Thyroid gland (tissue), 4 donors: ENCODE measurements around the gene DAPK1.

Source experiments
- POLR2A ChIP-seq, 2 donors: fragments of 450-650 bp; IDR thresholded peaks; one replicate each; pipeline ENCODE4 v1.6.1; 2017; ENCODE audit warnings: antibody characterized with exemption in 2 of 2, mild to moderate bottlenecking in 2 of 2, moderate library complexity in 1 of 2
- TF ChIP-seq, protein P1 (sequence below), 6 experiments: fragments of 200-600 bp in 3 of 6; fragments of 450-650 bp in 3 of 6; sonication (generic) in 3 of 6; IDR thresholded peaks; one replicate each; pipeline ENCODE4 v1.5.1; 2016 to 2019; ENCODE audit warnings: antibody characterized with exemption in 6 of 6, mild to moderate bottlenecking in 2 of 6, inconsistent platforms in 1 of 6, moderate library complexity in 1 of 6

DNA sequence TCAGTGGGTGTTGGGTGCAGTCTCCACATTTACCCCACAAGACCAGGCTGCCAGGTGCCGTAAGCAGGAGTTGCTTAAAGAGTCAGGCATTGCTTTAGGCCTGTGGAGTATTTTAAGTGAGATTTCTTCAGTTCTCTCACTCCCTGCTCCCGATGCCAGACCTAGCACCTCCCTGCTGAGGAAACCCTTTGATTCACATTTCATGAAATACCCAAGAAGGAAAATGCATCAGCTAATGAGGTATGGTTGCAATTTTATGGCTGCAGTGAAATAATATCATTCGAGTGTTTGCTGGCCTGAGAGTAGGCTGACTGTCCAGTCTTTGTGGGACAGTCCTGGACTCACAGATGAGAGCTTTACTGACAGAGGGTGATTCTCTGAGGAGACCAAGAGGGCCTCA is 160.8 kb downstream of the DAPK1 start:
- TF ChIP-seq, protein P1, sequence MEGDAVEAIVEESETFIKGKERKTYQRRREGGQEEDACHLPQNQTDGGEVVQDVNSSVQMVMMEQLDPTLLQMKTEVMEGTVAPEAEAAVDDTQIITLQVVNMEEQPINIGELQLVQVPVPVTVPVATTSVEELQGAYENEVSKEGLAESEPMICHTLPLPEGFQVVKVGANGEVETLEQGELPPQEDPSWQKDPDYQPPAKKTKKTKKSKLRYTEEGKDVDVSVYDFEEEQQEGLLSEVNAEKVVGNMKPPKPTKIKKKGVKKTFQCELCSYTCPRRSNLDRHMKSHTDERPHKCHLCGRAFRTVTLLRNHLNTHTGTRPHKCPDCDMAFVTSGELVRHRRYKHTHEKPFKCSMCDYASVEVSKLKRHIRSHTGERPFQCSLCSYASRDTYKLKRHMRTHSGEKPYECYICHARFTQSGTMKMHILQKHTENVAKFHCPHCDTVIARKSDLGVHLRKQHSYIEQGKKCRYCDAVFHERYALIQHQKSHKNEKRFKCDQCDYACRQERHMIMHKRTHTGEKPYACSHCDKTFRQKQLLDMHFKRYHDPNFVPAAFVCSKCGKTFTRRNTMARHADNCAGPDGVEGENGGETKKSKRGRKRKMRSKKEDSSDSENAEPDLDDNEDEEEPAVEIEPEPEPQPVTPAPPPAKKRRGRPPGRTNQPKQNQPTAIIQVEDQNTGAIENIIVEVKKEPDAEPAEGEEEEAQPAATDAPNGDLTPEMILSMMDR (IDR thresholded peaks at IDR 0.05): no peak
- TF ChIP-seq POLR2A (IDR thresholded peaks at IDR 0.05): no peak
